ENCODE results near the gene LRRN3. TPM values are rescaled to one million over a fixed set of nuclear protein-coding genes. Genes with fewer than 3 reads are reported as not detected.
A peak's percentile ranks its signal among the peaks of the same experiment; 100 is the strongest.

The LRRN3 gene
- total and polyA plus RNA-seq, 2 of the 8 experiments (the other 6 are each of a cell fraction or from before 2014, with no cell fraction given): 0.20 to 0.32 TPM

GRCh38 chr7:111164442-111164841 lies 73.5 kb downstream of the LRRN3 start:
- no peak overlapping the region for H4K8ac ChIP-seq (ENCODE audit: extremely low read depth, insufficient read depth, low read length)
- no peak for TF ChIP-seq EGR1 (IDR thresholded peaks at IDR 0.05; ENCODE audit: borderline replicate concordance, low read depth, low read length)
- no peak for TF ChIP-seq RFX5 (IDR thresholded peaks at IDR 0.05; ENCODE audit: borderline replicate concordance, low read depth, low read length)
- TF ChIP-seq POLR2A (IDR thresholded peaks at IDR 0.05; ENCODE audit: control extremely low read depth in 1 of 2, low read depth in 2 of 2, low read length in 2 of 2): no peak
- TF ChIP-seq TEAD4 (IDR thresholded peaks at IDR 0.05; ENCODE audit: low read depth, low read length): no peak
- TF ChIP-seq ATF2 (IDR thresholded peaks at IDR 0.05; ENCODE audit: low read length): no peak
- TF ChIP-seq SUZ12 (IDR thresholded peaks at IDR 0.05; ENCODE audit: low read length): no peak
- no peak for TF ChIP-seq GTF2F1 (IDR thresholded peaks at IDR 0.05; ENCODE audit: borderline replicate concordance, low read depth, low read length)
- no peak for TF ChIP-seq GABPA (IDR thresholded peaks at IDR 0.05; ENCODE audit: borderline replicate concordance, insufficient read depth, low read length)
- TF ChIP-seq HDAC6 (IDR thresholded peaks at IDR 0.05; ENCODE audit: low read depth, low read length): no peak
- no peak for TF ChIP-seq KDM1A (IDR thresholded peaks at IDR 0.05; ENCODE audit: borderline replicate concordance, low read length)
- TF ChIP-seq RBBP5 (IDR thresholded peaks at IDR 0.05; ENCODE audit: borderline replicate concordance, low read depth, low read length): no peak
- no peak for TF ChIP-seq RAD21 (IDR thresholded peaks at IDR 0.05 in 1 of 2, conservative IDR thresholded peaks at IDR 0.05 in 1 of 2; ENCODE audit: low read depth in 2 of 2, low read length in 2 of 2)
- TF ChIP-seq RXRA (IDR thresholded peaks at IDR 0.05; ENCODE audit: insufficient read depth, low read depth, low read length): no peak

More at GRCh38 chr7:111164442-111164841, 73.5 kb downstream of the LRRN3 start:
- no peak overlapping the region for H3K14ac ChIP-seq (ENCODE audit: insufficient read length)
- 86% methylated on average over 1 of the region's 1 CpG; no CpG with 5 or more reads in 1 of the 2 experiments for WGBS, 2 experiments (ENCODE audit: extremely low coverage in 1 of 2, insufficient coverage in 1 of 2, insufficient read length in 1 of 2, insufficient replicate concordance in 2 of 2, low coverage in 1 of 2, low lambda C conversion rate in 2 of 2, missing lambda C conversion rate in 1 of 2)
- no peaks in the 10 kb centered on the region for H3K27me3 ChIP-seq (replicated peaks in 1 of 4; ENCODE audit: control insufficient read depth in 3 of 4, extremely low read depth in 1 of 4, insufficient read depth in 3 of 4, low read length in 3 of 4)
- H2BK15ac ChIP-seq (ENCODE audit: low read length): no peak overlapping the region
- no peak for DNase-seq (ENCODE audit: low read depth in 1 of 2, low spot score in 2 of 2)
- H3K27ac ChIP-seq (ENCODE audit: low read depth, low read length): no peak overlapping the region
- H3K23me2 ChIP-seq (ENCODE audit: low read depth, low read length): no peaks in the 10 kb centered on the region; the same call in 1 of the 2 replicates
- no peak overlapping the region for H3K4me3 ChIP-seq (ENCODE audit: extremely low read depth in 1 of 4, insufficient read depth in 2 of 4, low read depth in 3 of 4, low read length in 4 of 4)
- H4K20me1 ChIP-seq (replicated peaks in 1 of 2; ENCODE audit: control insufficient read depth in 1 of 2, insufficient read depth in 2 of 2, low read length in 2 of 2): no peaks in the 10 kb centered on the region
- no peak overlapping the region for H3K23ac ChIP-seq (ENCODE audit: insufficient read length)
- no peak overlapping the region for H4K91ac ChIP-seq (replicated peaks; ENCODE audit: insufficient read length, low read length)
- 0 out of 2 replicates have a peak overlapping the region, but pooled peaks have one; percentile 50 for H2BK12ac ChIP-seq (ENCODE audit: low read depth, low read length)
- H2BK120ac ChIP-seq (replicated peaks; ENCODE audit: low read depth, low read length): no peak overlapping the region
- no peak overlapping the region for H3K18ac ChIP-seq (ENCODE audit: extremely low read depth, low read length)
- no peak overlapping the region for H3K4ac ChIP-seq (replicated peaks; ENCODE audit: insufficient read length, low read depth, low read length)
- H3K9ac ChIP-seq (replicated peaks in 1 of 4; ENCODE audit: extremely low read depth in 1 of 4, low read depth in 3 of 4, low read length in 3 of 4): no peak overlapping the region
- no peak overlapping the region for H2BK20ac ChIP-seq (ENCODE audit: low read length)
- CTCF ChIA-PET (ENCODE audit: partially characterized antibody): interaction anchor here (1.0 to 1.3 kb wide), 3 partner anchors 66 to 572 kb away, joined by 3 to 5 read pairs (median 3); no protein-coding TSS in a partner anchor
- POLR2A ChIA-PET (ENCODE audit: partially characterized antibody): no interaction called here
- H3K79me1 ChIP-seq (ENCODE audit: low read depth, low read length): no peaks in the 10 kb centered on the region
- H2AK5ac ChIP-seq (ENCODE audit: low read depth, low read length): no peak overlapping the region
- H3K36me3 ChIP-seq (ENCODE audit: control insufficient read depth in 2 of 4, insufficient read depth in 4 of 4, low read length in 3 of 4): no peaks in the 10 kb centered on the region
- no peak for FAIRE-seq
- no peaks in the 10 kb centered on the region for H3K4me1 ChIP-seq (replicated peaks in 1 of 4; ENCODE audit: control insufficient read depth in 3 of 4, insufficient read depth in 4 of 4, low read length in 3 of 4)
- no peaks in the 10 kb centered on the region for H3K9me3 ChIP-seq (ENCODE audit: insufficient read depth in 2 of 2, low read depth in 1 of 2, low read length in 1 of 2)
- no peak overlapping the region for H2BK5ac ChIP-seq (ENCODE audit: low read depth, low read length)
- no peak overlapping the region for H3K4me2 ChIP-seq (ENCODE audit: insufficient read depth in 1 of 2, low read depth in 2 of 2, low read length in 2 of 2)
- no peak overlapping the region for H2AFZ ChIP-seq (ENCODE audit: low read length)
- no peaks in the 10 kb centered on the region for H3K79me2 ChIP-seq (ENCODE audit: control insufficient read depth in 1 of 2, insufficient read depth in 2 of 2, low read length in 2 of 2)
- no peak overlapping the region for H4K5ac ChIP-seq (ENCODE audit: insufficient read length, low read depth, low read length)
- no peak overlapping the region for H3K56ac ChIP-seq (replicated peaks; ENCODE audit: insufficient read length, low read depth, low read length)

All from H1 (cell line).